Cardiac fibroblast (primary cell): Measurements from ENCODE around the gene TYRO3.

Experiments used
- DNase-seq, 2 donors: peaks; one replicate each; pipeline versions ENCODE4 v3.0.0 to v3.0.0-alpha.2; 2010; ENCODE audit warnings: low read depth in 2 of 2
- H3K4me3 ChIP-seq, 2 donors: replicated peaks in 1 of 2; 1 replicate in 1 of 2; 2 replicates in 1 of 2; pipeline ENCODE4 v1.5.1; 2011; ENCODE audit warnings: low read depth in 2 of 2, low read length in 2 of 2, mild to moderate bottlenecking in 2 of 2, moderate library complexity in 1 of 2
- CTCF ChIP-seq: IDR thresholded peaks from one replicate; pipeline ENCODE4 v1.5.1; 2011; ENCODE audit warnings: low read depth, mild to moderate bottlenecking, low read length, inconsistent platforms

TYRO3 gene

GRCh38 chr15:41629883-41630282 is 70.9 kb downstream of the TYRO3 start:
- no peak overlapping the region for H3K4me3 ChIP-seq
- no peak for TF ChIP-seq CTCF
- no peak for DNase-seq

DNA sequence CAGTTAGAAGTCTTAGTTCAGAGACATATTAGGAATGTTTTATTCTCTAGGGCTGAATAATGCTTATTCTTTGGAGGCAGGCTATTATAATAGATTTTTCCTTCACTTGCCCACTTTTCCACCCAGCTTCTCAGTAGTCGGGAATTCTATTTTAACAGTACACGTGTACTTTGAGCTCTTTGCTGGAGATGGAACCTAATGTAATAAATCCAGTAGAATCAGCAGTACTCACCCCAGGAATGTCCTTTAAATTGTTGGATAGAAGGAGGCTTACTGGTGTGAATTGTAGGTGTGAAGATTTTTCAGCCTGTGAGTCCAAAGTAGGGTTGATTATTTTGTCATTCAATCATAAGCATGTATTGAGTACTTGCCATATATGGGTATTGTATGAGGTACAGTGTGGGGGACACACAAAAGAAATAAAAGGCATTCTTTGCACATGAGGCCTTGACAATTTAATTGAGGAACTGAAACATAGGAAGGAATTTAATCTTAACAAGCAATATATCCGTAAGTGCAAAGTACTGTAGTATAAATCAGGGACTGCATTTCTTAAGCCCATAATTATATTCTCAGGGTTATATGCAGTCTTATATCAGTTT is 71.7 kb downstream of the TYRO3 start:
- no peak for DNase-seq
- no peak for TF ChIP-seq CTCF
- no peak overlapping the region for H3K4me3 ChIP-seq

DNA sequence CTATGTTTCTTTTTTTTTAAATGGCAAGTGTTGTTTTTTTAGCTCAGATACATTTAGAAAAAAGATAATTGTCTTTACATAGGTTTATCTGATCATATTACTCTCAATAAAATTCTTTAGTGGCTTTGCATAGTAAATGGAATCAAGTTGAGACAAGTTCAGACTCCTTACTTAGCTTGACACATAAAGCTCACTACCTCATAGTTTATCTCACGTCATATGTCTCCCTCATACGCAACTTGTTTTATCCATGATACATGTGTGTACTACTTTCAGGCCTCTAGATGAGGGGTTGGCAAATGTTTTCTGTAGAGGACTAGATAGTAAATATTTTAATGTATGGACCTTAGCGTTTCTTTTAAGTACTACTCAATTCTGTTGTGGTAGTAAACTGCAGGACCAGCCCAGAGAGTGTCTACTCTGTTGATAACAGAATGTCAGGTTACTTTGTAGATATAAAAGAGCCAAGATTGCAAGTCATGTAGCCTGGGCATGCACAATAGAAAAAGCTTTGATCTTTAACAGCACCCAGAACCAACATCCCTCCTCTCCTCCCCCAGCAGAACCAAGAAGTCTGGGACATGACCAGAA is 73.0 kb downstream of the TYRO3 start:
- no peak for DNase-seq
- no peak for TF ChIP-seq CTCF
- H3K4me3 ChIP-seq = no peak overlapping the region
